HepG2 (cell line): ENCODE data around the gene DCDC2. TPM values are rescaled to one million over a fixed set of nuclear protein-coding genes. Genes with fewer than 3 reads are reported as not detected.

Experiments
- AHR ChIP-seq: IDR thresholded peaks from 2 replicates; pipeline ENCODE4 v1.6.1; 2018; ENCODE audit warnings: missing genetic modification reagents, missing compliant biosample characterization
- ASH2L ChIP-seq: fragments of 300-600, 200-600 bp; sonication (generic); IDR thresholded peaks from 2 replicates; pipeline ENCODE4 v1.7.0; 2017; ENCODE audit warnings: low read depth, mild to moderate bottlenecking, moderate library complexity, mixed read lengths, low read length; ENCODE audit not compliant: insufficient read length
- HNF4G ChIP-seq, 2 experiments: sonication (generic) in 1 of 2; formaldehyde crosslinking in 1 of 2; IDR thresholded peaks; 2 replicates each; pipeline versions ENCODE4 v1.4.0 to v1.6.1; 2011 to 2020; ENCODE audit warnings: borderline replicate concordance in 2 of 2, low read depth in 2 of 2, mild to moderate bottlenecking in 2 of 2, low read length in 1 of 2, missing genetic modification reagents in 1 of 2, moderate library complexity in 1 of 2
- IRF2 ChIP-seq: IDR thresholded peaks from 2 replicates; pipeline ENCODE4 v1.6.1; 2018; ENCODE audit warnings: missing genetic modification reagents, missing compliant biosample characterization
- PHF21A ChIP-seq: sonication (generic); formaldehyde crosslinking; IDR thresholded peaks from 2 replicates; pipeline ENCODE4 v1.5.0; 2020; ENCODE audit warnings: mild to moderate bottlenecking, missing genetic modification reagents
- SAFB2 ChIP-seq: sonication (generic); formaldehyde crosslinking; IDR thresholded peaks from 2 replicates; pipeline ENCODE4 v1.5.1; 2020; ENCODE audit warnings: missing genetic modification reagents, low read depth, mild to moderate bottlenecking, borderline replicate concordance
- SNAPC2 ChIP-seq: sonication (generic); formaldehyde crosslinking; IDR thresholded peaks from 2 replicates; pipeline ENCODE4 v1.8.1; 2022; ENCODE audit warnings: mild to moderate bottlenecking, missing genetic modification reagents
- TBX2 ChIP-seq: sonication (generic); formaldehyde crosslinking; IDR thresholded peaks from 2 replicates; pipeline ENCODE4 v1.5.0; 2020; ENCODE audit warnings: missing genetic modification reagents, mild to moderate bottlenecking, borderline replicate concordance
- TFE3 ChIP-seq: IDR thresholded peaks from 2 replicates; pipeline ENCODE4 v1.6.1; 2016
- polyA plus RNA-seq, 8 experiments: library from polyadenylated mRNA; depleted of rRNA in 3 of 8; stranded (reverse) in 7 of 8; unstranded in 1 of 8; fragments of >200 nt; fragmentation: Illumina TruSeq in 4 of 8; extraction: Trizol in 4 of 8; gene quantifications; 2 replicates each; pipeline versions ENCODE4 v1.2.1 to v1.2.3, GENCODE V29; 2011 to 2016; ENCODE audit warnings: low read depth in 4 of 8, missing spikeins in 1 of 8, mixed read lengths in 1 of 8; ENCODE audit not compliant: insufficient read depth in 1 of 8
- total RNA-seq, 5 experiments: library from RNA; depleted of rRNA; stranded (reverse); fragments of >200 nt; fragmentation: Illumina TruSeq; extraction: Trizol; gene quantifications; 2 replicates each; pipeline ENCODE4 v1.2.3, GENCODE V29; 2016; ENCODE audit warnings: low read depth in 1 of 5
- TF ChIP-seq, protein P1 (sequence below): sonication (generic); formaldehyde crosslinking; IDR thresholded peaks from 2 replicates; pipeline ENCODE4 v1.4.0; 2020; ENCODE audit warnings: missing genetic modification reagents, mild to moderate bottlenecking, borderline replicate concordance
- TF ChIP-seq, protein P2 (sequence below): sonication (generic); formaldehyde crosslinking; IDR thresholded peaks from 2 replicates; pipeline ENCODE4 v1.4.0; 2020; ENCODE audit warnings: missing genetic modification reagents, borderline replicate concordance
- TF ChIP-seq, protein P3 (sequence below): sonication (generic); formaldehyde crosslinking; IDR thresholded peaks from 2 replicates; pipeline ENCODE4 v1.4.0; 2020; ENCODE audit warnings: missing genetic modification reagents
- TF ChIP-seq, protein P4 (sequence below), 2 experiments: fragments of 450-650 bp in 1 of 2; sonication (generic) in 1 of 2; formaldehyde crosslinking in 1 of 2; IDR thresholded peaks; 2 replicates each; pipeline versions ENCODE4 v1.6.1 to v1.8.0; 2016 to 2022; ENCODE audit warnings: antibody characterized with exemption in 1 of 2, mild to moderate bottlenecking in 1 of 2, missing genetic modification reagents in 1 of 2

DCDC2 gene
- total and polyA plus RNA-seq, 2 of the 13 experiments (the other 11 are each of a cell fraction or from before 2014, with no cell fraction given), result 9.0 to 36.2 TPM

DNA sequence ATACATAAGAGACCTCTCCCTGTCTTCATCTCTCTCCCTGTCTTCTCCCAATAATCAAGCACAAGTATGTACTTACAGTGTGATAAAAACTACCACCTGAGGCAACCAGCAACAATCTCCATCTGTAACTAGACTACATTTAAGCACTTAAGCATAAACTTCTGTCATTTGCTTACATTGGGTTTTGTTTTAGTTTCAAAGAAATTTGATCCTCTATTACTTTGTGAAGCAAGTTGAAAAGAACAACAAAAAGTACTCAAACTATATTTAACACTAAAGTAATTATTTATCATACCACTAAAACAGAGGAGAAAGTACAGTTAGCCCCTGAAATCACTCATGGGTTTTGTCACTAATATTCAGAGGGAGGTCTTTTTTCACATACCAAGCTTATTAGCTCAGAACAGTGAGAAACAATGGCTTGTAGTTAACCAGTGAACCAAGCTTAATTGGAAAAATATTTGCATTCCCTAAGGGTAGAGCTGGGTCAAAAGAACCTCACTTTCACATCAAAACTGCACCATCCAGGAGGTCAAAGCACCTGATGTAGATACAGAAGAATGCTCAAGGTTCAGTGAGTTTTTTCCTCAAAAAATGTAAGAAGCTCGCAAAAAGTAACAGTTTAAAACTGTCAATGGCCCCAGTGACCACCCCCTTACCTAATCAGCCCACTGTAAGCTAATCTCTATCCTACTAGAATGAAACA, 34.1 kb downstream of the DCDC2 start (continued):
- peak; percentile 50; the same call in 1 of the 2 replicates for TF ChIP-seq TFE3
- no peak for TF ChIP-seq SAFB2 (CRISPR knock-in tag)
- TF ChIP-seq TBX2 (CRISPR knock-in tag), result peak; percentile 70; the same call in 1 of the 2 replicates
- no peak; the same call in 1 of the 2 replicates for TF ChIP-seq AHR
- peak; percentile 36; the same call in 1 of the 2 replicates for TF ChIP-seq PHF21A (CRISPR knock-in tag)
- TF ChIP-seq, protein P1, sequence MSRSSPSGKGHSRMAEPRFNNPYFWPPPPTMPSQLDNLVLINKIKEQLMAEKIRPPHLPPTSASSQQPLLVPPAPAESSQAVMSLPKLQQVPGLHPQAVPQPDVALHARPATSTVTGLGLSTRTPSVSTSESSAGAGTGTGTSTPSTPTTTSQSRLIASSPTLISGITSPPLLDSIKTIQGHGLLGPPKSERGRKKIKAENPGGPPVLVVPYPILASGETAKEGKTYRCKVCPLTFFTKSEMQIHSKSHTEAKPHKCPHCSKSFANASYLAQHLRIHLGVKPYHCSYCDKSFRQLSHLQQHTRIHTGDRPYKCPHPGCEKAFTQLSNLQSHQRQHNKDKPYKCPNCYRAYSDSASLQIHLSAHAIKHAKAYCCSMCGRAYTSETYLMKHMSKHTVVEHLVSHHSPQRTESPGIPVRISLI (CRISPR knock-in tag), result peak; percentile 74; the same call in 1 of the 2 replicates
- TF ChIP-seq, protein P2, sequence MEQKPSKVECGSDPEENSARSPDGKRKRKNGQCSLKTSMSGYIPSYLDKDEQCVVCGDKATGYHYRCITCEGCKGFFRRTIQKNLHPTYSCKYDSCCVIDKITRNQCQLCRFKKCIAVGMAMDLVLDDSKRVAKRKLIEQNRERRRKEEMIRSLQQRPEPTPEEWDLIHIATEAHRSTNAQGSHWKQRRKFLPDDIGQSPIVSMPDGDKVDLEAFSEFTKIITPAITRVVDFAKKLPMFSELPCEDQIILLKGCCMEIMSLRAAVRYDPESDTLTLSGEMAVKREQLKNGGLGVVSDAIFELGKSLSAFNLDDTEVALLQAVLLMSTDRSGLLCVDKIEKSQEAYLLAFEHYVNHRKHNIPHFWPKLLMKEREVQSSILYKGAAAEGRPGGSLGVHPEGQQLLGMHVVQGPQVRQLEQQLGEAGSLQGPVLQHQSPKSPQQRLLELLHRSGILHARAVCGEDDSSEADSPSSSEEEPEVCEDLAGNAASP, result peak; percentile 20; the same call in 1 of the 2 replicates
- TF ChIP-seq ASH2L, result peak; percentile 51
- TF ChIP-seq HNF4G (IDR thresholded peaks at IDR 0.05; ENCODE audit: borderline replicate concordance, low read depth, low read length), result peak; percentile 25; the same call in 1 of the 2 replicates
- TF ChIP-seq HNF4G (CRISPR knock-in tag; IDR thresholded peaks at IDR 0.05; ENCODE audit: borderline replicate concordance, low read depth), result no peak
- TF ChIP-seq IRF2 (CRISPR knock-in tag), result peak; percentile 38; the same call in 1 of the 2 replicates
- TF ChIP-seq, protein P3, sequence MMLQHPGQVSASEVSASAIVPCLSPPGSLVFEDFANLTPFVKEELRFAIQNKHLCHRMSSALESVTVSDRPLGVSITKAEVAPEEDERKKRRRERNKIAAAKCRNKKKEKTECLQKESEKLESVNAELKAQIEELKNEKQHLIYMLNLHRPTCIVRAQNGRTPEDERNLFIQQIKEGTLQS (CRISPR knock-in tag), result peak; percentile 29; the same call in 1 of the 2 replicates
- no peak for TF ChIP-seq SNAPC2 (CRISPR knock-in tag)
- TF ChIP-seq, protein P4, sequence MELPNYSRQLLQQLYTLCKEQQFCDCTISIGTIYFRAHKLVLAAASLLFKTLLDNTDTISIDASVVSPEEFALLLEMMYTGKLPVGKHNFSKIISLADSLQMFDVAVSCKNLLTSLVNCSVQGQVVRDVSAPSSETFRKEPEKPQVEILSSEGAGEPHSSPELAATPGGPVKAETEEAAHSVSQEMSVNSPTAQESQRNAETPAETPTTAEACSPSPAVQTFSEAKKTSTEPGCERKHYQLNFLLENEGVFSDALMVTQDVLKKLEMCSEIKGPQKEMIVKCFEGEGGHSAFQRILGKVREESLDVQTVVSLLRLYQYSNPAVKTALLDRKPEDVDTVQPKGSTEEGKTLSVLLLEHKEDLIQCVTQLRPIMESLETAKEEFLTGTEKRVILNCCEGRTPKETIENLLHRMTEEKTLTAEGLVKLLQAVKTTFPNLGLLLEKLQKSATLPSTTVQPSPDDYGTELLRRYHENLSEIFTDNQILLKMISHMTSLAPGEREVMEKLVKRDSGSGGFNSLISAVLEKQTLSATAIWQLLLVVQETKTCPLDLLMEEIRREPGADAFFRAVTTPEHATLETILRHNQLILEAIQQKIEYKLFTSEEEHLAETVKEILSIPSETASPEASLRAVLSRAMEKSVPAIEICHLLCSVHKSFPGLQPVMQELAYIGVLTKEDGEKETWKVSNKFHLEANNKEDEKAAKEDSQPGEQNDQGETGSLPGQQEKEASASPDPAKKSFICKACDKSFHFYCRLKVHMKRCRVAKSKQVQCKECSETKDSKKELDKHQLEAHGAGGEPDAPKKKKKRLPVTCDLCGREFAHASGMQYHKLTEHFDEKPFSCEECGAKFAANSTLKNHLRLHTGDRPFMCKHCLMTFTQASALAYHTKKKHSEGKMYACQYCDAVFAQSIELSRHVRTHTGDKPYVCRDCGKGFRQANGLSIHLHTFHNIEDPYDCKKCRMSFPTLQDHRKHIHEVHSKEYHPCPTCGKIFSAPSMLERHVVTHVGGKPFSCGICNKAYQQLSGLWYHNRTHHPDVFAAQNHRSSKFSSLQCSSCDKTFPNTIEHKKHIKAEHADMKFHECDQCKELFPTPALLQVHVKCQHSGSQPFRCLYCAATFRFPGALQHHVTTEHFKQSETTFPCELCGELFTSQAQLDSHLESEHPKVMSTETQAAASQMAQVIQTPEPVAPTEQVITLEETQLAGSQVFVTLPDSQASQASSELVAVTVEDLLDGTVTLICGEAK (IDR thresholded peaks at IDR 0.05), result no peak
- TF ChIP-seq, protein P4 (CRISPR knock-in tag; IDR thresholded peaks at IDR 0.05), result no peak
